GM21723 (cell line): ENCODE results near the gene PPP1R3E.
A peak's percentile ranks its signal among the peaks of the same experiment; 100 is the strongest.

Source experiments
- ATAC-seq: cut with Tn5 transposase; IDR thresholded peaks from one replicate; pipeline ENCODE4 v1.9.1; 2021; ENCODE audit warnings: mild to moderate bottlenecking, moderate library complexity; ENCODE audit not compliant: unreplicated experiment

Gene PPP1R3E

GRCh38 chr14:23322568-23323517 is 20.2 kb upstream of the PPP1R3E start:
- no peak for ATAC-seq

GRCh38 chr14:23321572-23322547 is 19.2 kb upstream of the PPP1R3E start:
- ATAC-seq: peak; percentile 16

GRCh38 chr14:23320584-23321571 is 18.2 kb upstream of the PPP1R3E start, which contains the start of gene PABPN1:
Gene PABPN1 (plus strand): TSS chr14:23321457. CDS start chr14:23321470, 13 bp downstream.
- ATAC-seq: peak; percentile 90

- ATAC-seq: no peak
Observed at GRCh38 chr14:23319746-23320583, 17.3 kb upstream of the PPP1R3E start.

GRCh38 chr14:23316300-23316699 is 13.6 kb upstream of the PPP1R3E start:
- ATAC-seq: no peak

- ATAC-seq: no peak
Observed at GRCh38 chr14:23310546-23310945, 7.9 kb upstream of the PPP1R3E start.

GRCh38 chr14:23308721-23309445 is 6.2 kb upstream of the PPP1R3E start:
- ATAC-seq: no peak

- no peak for ATAC-seq
Observed at GRCh38 chr14:23307687-23308644, 5.3 kb upstream of the PPP1R3E start.

GRCh38 chr14:23307146-23307530 is 4.5 kb upstream of the PPP1R3E start:
- ATAC-seq: no peak

GRCh38 chr14:23306412-23307145 is 3.9 kb upstream of the PPP1R3E start, which contains the start of gene BCL2L2:
Gene BCL2L2 (plus strand): TSS chr14:23306833. CDS start chr14:23307768, 935 bp downstream.
- ATAC-seq: no peak

- peak; percentile 16 for ATAC-seq
Observed at GRCh38 chr14:23301969-23302289, 730 bp downstream of the PPP1R3E start.

- ATAC-seq: peak; percentile 77
Observed at GRCh38 chr14:23301288-23301968, 1.2 kb downstream of the PPP1R3E start.

- ATAC-seq: no peak
Observed at GRCh38 chr14:23300687-23301223, 1.9 kb downstream of the PPP1R3E start.

- ATAC-seq: no peak
Observed at GRCh38 chr14:23299986-23300686, 2.5 kb downstream of the PPP1R3E start.

- ATAC-seq: no peak
Observed at GRCh38 chr14:23299211-23299957, 3.3 kb downstream of the PPP1R3E start.
